Bronchial epithelial cell (primary cell): ENCODE measurements around the gene ETS2. TPM values are rescaled to one million over a fixed set of nuclear protein-coding genes. Genes with fewer than 3 reads are reported as not detected.
"Not testable (repeated sequence)": the region's sequence is repeated elsewhere in the genome, so short reads cannot be mapped to it uniquely, and the experiment has no call there.

Source experiments
- DNase-seq: peaks from one replicate; pipeline ENCODE4 v3.0.0-alpha.2; 2010; ENCODE audit warnings: low read depth
- FAIRE-seq: peaks from 2 replicates; lab custom pipeline; 2011; peaks lifted over from hg19 to GRCh38; lab: Jason Lieb, UNC
- H3K27me3 ChIP-seq: 2 replicates; pipeline ENCODE4 v1.5.1; 2011; ENCODE audit warnings: low read length; ENCODE audit not compliant: control insufficient read depth, insufficient read depth
- H3K36me3 ChIP-seq: 2 replicates; pipeline ENCODE4 v1.5.1; 2011; ENCODE audit warnings: low read length; ENCODE audit not compliant: control insufficient read depth, insufficient read depth
- H3K4me3 ChIP-seq: 2 replicates; pipeline ENCODE4 v1.5.1; 2011; ENCODE audit warnings: mild to moderate bottlenecking, low read depth, low read length, control low read depth
- total RNA-seq: library from RNA; depleted of rRNA; stranded (reverse); fragments of >200 nt; gene quantifications from 2 replicates; pipeline ENCODE4 v1.2.1, GENCODE V29; 2014
- TF ChIP-seq, protein P1 (sequence below): IDR thresholded peaks from 2 replicates; pipeline ENCODE4 v1.5.1; 2011; ENCODE audit warnings: mild to moderate bottlenecking, moderate library complexity, low read length, control low read depth, inconsistent platforms; ENCODE audit not compliant: insufficient read depth, severe bottlenecking

The ETS2 gene
- total RNA-seq, 1 donor from 2014 or later = 144 TPM

DNA sequence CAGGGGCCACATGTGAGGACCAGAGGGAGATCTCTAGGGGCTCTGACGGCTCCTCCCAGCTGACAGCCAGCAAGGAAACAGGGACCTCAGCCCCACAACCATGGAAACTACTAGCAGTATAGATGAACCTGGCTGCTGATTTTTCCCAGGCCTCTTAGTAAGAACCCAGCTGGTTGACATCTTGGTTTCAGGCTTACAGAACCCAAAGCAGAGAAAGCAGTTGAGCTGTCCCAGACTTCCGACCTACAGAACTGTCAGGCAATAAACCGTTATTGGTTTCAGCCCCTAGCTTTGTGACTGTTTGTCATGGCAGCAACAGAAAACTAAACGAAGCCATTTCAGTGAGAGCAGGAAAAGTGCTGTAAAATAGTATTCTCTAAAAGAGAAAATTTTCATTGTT, 36.4 kb downstream of the ETS2 start:
- DNase-seq (no peak), FAIRE-seq (no peak)
- Histone ChIP-seq H3K4me3 (no peak overlapping the region), H3K36me3 (no peaks in the 10 kb centered on the region), H3K27me3 (no peaks in the 10 kb centered on the region)
- TF ChIP-seq, protein P1, sequence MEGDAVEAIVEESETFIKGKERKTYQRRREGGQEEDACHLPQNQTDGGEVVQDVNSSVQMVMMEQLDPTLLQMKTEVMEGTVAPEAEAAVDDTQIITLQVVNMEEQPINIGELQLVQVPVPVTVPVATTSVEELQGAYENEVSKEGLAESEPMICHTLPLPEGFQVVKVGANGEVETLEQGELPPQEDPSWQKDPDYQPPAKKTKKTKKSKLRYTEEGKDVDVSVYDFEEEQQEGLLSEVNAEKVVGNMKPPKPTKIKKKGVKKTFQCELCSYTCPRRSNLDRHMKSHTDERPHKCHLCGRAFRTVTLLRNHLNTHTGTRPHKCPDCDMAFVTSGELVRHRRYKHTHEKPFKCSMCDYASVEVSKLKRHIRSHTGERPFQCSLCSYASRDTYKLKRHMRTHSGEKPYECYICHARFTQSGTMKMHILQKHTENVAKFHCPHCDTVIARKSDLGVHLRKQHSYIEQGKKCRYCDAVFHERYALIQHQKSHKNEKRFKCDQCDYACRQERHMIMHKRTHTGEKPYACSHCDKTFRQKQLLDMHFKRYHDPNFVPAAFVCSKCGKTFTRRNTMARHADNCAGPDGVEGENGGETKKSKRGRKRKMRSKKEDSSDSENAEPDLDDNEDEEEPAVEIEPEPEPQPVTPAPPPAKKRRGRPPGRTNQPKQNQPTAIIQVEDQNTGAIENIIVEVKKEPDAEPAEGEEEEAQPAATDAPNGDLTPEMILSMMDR = no peak

DNA sequence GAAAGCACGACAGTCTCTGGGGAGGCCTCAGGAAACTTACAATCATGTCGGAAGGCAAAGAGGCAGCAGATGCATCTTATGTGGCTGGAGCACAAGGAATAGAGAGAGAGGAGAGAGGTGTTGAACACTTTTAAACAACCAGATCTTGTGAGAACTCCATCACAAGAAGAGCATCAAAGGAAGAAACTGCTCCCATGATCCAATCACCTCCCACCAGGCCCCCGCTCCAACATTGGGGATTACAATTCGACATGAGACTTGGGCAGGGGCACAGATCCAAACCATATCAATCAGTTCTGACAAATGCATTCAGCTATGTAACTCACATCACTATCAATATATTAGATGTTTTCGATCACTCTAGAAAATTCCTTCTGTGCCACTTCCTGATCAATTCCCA, 37.6 kb downstream of the ETS2 start:
- H3K36me3 ChIP-seq = no peaks in the 10 kb centered on the region
- H3K27me3 ChIP-seq = no peaks in the 10 kb centered on the region
- FAIRE-seq (no peak), DNase-seq (no peak)
- TF ChIP-seq, protein P1 = no peak
- no peak overlapping the region for H3K4me3 ChIP-seq

DNA sequence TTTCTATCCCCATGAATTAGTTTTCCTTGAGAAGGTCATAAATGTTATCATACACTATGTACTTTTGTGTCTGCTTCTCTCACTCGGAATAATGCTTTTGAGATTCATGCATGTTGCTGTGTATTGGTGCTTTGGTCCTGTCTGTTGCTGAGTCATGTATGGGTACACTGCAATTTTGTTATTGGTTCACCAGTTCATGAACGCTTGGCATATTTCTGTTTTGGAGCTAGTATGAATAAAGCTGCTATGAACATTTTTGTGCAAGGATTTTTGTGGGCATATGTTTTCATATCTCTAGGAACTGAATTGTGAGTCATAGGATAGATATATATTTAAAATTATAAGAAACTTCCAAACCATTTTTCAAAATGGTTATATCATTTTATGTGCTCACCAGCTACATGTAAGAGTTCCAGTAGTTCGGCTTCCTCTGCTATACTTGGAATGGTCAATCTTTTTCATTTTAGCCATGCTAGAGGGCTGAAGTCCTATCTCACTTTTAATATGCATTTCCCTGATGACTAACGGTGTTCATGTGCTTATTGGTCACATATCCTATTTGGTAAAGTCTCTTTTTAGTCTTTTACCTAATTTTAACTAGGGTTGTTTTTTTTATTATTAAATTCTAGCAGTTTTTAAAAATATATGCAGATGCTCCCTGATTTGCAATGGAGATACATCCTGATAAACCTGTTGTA, 38.2 kb downstream of the ETS2 start:
- TF ChIP-seq, protein P1 = no peak
- FAIRE-seq = no peak
- Histone ChIP-seq H3K4me3 (no peak overlapping the region), H3K27me3 (no peaks in the 10 kb centered on the region), H3K36me3 (no peaks in the 10 kb centered on the region)
- DNase-seq = peak; percentile 59

DNA sequence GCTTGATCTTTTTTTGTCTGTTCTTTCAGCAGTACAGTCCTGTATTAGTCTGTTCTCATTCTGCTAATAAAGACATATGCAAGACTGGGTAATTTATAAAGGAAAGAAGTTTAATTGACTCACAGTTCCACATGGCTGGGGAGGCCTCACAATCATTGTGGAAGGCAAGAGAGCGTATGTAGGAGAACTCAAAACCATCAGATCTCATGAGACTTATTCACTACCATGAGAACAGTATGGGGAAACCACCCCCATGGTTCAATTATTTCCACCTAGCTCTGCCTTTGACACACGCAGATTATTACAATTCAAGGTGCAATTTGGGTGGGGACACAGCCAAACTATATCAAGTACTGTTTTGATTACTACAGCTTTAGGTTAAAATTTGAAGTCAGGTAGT, 39.6 kb downstream of the ETS2 start:
- not testable (repeated sequence) for H3K36me3 ChIP-seq, DNase-seq, FAIRE-seq, H3K4me3 ChIP-seq, H3K27me3 ChIP-seq

DNA sequence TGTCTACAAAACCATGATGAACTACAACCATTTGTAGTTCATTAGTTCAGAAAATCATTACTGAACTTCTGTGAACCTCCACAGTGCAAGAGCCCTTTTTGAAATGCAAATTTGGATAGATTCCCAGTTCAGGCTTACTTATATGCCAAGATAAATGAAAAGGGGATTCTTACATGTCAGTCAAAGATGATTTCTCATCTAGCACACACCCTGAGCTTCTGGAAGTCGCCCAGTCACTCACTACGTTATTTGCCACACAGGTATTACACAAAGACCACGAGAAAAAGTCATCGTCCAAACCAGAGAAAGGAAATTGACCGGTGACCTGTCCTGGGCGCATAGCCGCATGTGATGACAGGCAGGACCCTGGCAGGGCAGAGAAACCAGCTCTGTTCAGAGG, 41.8 kb downstream of the ETS2 start:
- TF ChIP-seq, protein P1 = no peak
- peak; percentile 57 for DNase-seq

DNA sequence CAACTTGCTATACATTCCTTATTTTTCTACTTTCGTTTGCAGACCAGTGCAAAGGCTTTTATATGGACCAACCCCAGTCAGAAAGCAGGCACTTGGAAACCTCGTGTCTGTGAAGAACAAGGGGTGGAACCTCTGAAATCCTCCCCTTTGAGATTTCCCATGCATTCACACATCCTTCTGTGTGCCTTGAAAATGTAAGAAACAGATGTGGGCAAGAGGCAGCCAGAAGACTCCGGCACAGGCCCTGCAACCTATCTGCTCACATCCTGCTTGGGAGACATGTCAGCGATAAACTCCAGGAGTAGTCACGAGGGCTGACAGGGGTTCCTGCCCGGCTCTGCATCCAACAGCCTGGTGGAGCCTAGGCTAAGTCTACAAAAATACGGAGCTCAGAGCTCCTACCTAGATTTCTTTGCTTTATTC, 42.5 kb downstream of the ETS2 start:
- FAIRE-seq = no peak
- DNase-seq = no peak

More for the DNA sequence above, 41.8 kb downstream of the ETS2 start:
- no peak for FAIRE-seq
- Histone ChIP-seq H3K27me3 (no peaks in the 10 kb centered on the region), H3K4me3 (no peak overlapping the region), H3K36me3 (no peaks in the 10 kb centered on the region)

More for the DNA sequence above, 42.5 kb downstream of the ETS2 start:
- TF ChIP-seq, protein P1 = no peak
- H3K36me3 ChIP-seq = no peaks in the 10 kb centered on the region
- H3K27me3 ChIP-seq = no peaks in the 10 kb centered on the region
- H3K4me3 ChIP-seq = no peak overlapping the region
